SK-N-SH treated with all-trans-retinoic acid at 6 μM for 48 hours (cell line): ENCODE measurements around the gene GPATCH1.
A peak's percentile ranks its signal among the peaks of the same experiment; 100 is the strongest.

Experiments used
- ATAC-seq: fragments of 200-7000 bp; cut with Tn5 transposase; 3 replicates; pipeline ENCODE4 v1.9.1; 2020; ENCODE audit warnings: mild to moderate bottlenecking, moderate library complexity
- ARNTL ChIP-seq: fragments of 450-650 bp; formaldehyde crosslinking; IDR thresholded peaks from 2 replicates; pipeline ENCODE4 v1.5.0; 2020; ENCODE audit warnings: low read depth, mild to moderate bottlenecking, moderate library complexity, borderline replicate concordance
- BACH2 ChIP-seq: fragments of 250-450 bp; sonication (Bioruptor Pico); IDR thresholded peaks from 2 replicates; pipeline ENCODE4 v1.9.0; 2021; ENCODE audit warnings: mild to moderate bottlenecking, borderline replicate concordance
- CSDC2 ChIP-seq: fragments of 250-450 bp; sonication (Bioruptor Pico); IDR thresholded peaks from 2 replicates; pipeline ENCODE4 v1.5.0; 2020; ENCODE audit warnings: mild to moderate bottlenecking, moderate library complexity
- GLIS3 ChIP-seq: fragments of 250-450 bp; sonication (Bioruptor Pico); IDR thresholded peaks from 2 replicates; pipeline ENCODE4 v1.5.0; 2020; ENCODE audit warnings: mild to moderate bottlenecking, moderate library complexity
- OSR1 ChIP-seq: fragments of 250-450 bp; sonication (Bioruptor Pico); IDR thresholded peaks from 2 replicates; pipeline ENCODE4 v1.8.0; 2022; ENCODE audit warnings: moderate library complexity, mild to moderate bottlenecking, inconsistent platforms
- RARB ChIP-seq: fragments of 250-450 bp; sonication (Bioruptor Pico); IDR thresholded peaks from 2 replicates; pipeline ENCODE4 v1.8.0; 2021; ENCODE audit warnings: mild to moderate bottlenecking, moderate library complexity
- SNAI2 ChIP-seq: fragments of 250-450 bp; sonication (Bioruptor Pico); IDR thresholded peaks from 2 replicates; pipeline ENCODE4 v1.5.0; 2020; ENCODE audit warnings: mild to moderate bottlenecking, moderate library complexity
- TCF4 ChIP-seq: fragments of 250-450 bp; sonication (Bioruptor Pico); IDR thresholded peaks from 2 replicates; pipeline ENCODE4 v1.8.0; 2021; ENCODE audit warnings: mild to moderate bottlenecking, moderate library complexity, borderline replicate concordance
- ZFP30 ChIP-seq: fragments of 450-650 bp; formaldehyde crosslinking; IDR thresholded peaks from 2 replicates; pipeline ENCODE4 v1.5.0; 2022; ENCODE audit warnings: mild to moderate bottlenecking, moderate library complexity
- TF ChIP-seq, protein P1 (sequence below): fragments of 250-450 bp; sonication (Bioruptor Pico); IDR thresholded peaks from 2 replicates; pipeline ENCODE4 v1.8.0; 2021; ENCODE audit warnings: low read depth, mild to moderate bottlenecking, moderate library complexity, borderline replicate concordance
- TF ChIP-seq, protein P2 (sequence below): fragments of 250-450 bp; sonication (Bioruptor Pico); IDR thresholded peaks from 2 replicates; pipeline ENCODE4 v1.5.1; 2021; ENCODE audit warnings: mild to moderate bottlenecking, moderate library complexity
- TF ChIP-seq, protein P3 (sequence below): fragments of 250-450 bp; sonication (Bioruptor Pico); IDR thresholded peaks from 2 replicates; pipeline ENCODE4 v1.8.0; 2020; ENCODE audit warnings: mild to moderate bottlenecking, moderate library complexity, borderline replicate concordance
- TF ChIP-seq, protein P4 (sequence below): fragments of 250-450 bp; sonication (Bioruptor Pico); IDR thresholded peaks from 2 replicates; pipeline ENCODE4 v1.5.0; 2020; ENCODE audit warnings: mild to moderate bottlenecking, moderate library complexity

GPATCH1 gene

DNA sequence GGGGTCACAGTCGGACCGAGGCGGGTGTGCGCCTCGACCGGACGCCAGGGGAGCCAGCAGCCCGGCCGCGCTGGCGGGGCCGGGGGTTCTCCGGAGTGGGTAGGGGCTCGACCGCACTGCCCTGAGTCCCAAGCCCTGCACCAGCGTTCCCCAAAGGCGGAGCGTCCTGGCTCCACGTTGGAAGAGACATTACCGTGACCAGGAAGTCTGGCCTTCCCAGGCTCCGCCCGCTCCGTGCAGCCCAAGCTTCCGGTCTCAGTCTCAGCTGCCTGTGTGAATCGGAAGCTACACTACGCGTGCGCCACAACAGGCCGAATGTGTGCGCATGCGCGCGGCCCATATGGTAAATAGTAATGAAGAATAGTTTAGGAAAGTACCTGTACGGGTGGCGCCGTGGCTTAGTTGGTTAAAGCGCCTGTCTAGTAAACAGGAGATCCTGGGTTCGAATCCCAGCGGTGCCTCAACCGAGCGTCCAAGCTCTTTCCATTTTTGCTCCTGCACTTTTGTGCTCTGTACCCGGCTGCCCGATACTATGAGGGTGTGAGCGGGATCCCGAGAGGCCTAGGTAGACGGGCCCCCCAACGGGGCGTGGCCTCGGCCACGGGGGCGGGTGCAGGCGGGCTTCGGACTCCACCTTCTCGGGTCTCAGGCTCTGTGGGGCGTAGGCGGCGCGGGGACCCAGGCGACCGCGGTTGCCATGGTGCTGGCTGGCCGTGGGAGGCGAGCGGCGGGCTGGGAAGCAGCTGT is 95.9 kb downstream of the GPATCH1 start:
- TF ChIP-seq TCF4 (peak; percentile 32; the same call in 1 of the 2 replicates), RARB (CRISPR knock-in tag) (no peak)
- TF ChIP-seq, protein P1, sequence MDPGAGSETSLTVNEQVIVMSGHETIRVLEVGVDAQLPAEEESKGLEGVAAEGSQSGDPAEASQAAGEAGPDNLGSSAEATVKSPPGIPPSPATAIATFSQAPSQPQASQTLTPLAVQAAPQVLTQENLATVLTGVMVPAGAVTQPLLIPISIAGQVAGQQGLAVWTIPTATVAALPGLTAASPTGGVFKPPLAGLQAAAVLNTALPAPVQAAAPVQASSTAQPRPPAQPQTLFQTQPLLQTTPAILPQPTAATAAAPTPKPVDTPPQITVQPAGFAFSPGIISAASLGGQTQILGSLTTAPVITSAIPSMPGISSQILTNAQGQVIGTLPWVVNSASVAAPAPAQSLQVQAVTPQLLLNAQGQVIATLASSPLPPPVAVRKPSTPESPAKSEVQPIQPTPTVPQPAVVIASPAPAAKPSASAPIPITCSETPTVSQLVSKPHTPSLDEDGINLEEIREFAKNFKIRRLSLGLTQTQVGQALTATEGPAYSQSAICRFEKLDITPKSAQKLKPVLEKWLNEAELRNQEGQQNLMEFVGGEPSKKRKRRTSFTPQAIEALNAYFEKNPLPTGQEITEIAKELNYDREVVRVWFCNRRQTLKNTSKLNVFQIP (CRISPR knock-in tag), result 0 out of 2 replicates have a peak, but pooled peaks have one; percentile 18
- ATAC-seq, result peak; percentile 91

DNA sequence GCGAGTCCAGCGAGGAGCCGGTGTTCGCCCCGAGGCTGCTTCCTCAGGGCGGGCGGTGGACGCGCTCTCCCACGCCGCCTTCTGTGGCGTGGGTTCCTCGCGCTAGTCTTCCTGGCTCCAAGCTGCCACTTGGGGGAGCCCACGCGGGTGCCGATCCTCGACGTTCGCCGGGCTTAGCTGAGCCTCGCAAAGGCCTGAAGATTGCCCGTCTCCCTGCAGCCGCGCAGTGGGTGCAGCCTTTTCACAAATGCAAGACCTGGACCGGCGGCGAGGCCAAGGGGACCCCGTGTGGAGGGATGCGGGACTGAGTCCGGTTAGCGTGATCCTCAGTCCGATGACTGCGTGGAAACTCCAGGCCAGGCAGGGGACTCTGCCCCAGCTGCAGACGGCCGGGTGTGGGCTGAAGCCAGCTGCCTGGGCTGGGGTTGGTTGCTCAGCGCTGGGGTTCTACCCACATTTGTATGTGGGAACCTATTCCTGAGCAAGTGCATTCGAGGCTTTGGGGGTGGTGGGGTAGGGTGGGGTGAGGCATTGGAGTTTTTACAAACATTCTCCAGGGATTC is 96.5 kb downstream of the GPATCH1 start:
- peak; percentile 60 for ATAC-seq
- TF ChIP-seq ARNTL (CRISPR knock-in tag), result no peak
- no peak for TF ChIP-seq BACH2 (CRISPR knock-in tag)
- TF ChIP-seq, protein P2, sequence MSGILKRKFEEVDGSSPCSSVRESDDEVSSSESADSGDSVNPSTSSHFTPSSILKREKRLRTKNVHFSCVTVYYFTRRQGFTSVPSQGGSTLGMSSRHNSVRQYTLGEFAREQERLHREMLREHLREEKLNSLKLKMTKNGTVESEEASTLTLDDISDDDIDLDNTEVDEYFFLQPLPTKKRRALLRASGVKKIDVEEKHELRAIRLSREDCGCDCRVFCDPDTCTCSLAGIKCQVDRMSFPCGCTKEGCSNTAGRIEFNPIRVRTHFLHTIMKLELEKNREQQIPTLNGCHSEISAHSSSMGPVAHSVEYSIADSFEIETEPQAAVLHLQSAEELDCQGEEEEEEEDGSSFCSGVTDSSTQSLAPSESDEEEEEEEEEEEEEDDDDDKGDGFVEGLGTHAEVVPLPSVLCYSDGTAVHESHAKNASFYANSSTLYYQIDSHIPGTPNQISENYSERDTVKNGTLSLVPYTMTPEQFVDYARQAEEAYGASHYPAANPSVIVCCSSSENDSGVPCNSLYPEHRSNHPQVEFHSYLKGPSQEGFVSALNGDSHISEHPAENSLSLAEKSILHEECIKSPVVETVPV (CRISPR knock-in tag), result no peak
- TF ChIP-seq, protein P3, sequence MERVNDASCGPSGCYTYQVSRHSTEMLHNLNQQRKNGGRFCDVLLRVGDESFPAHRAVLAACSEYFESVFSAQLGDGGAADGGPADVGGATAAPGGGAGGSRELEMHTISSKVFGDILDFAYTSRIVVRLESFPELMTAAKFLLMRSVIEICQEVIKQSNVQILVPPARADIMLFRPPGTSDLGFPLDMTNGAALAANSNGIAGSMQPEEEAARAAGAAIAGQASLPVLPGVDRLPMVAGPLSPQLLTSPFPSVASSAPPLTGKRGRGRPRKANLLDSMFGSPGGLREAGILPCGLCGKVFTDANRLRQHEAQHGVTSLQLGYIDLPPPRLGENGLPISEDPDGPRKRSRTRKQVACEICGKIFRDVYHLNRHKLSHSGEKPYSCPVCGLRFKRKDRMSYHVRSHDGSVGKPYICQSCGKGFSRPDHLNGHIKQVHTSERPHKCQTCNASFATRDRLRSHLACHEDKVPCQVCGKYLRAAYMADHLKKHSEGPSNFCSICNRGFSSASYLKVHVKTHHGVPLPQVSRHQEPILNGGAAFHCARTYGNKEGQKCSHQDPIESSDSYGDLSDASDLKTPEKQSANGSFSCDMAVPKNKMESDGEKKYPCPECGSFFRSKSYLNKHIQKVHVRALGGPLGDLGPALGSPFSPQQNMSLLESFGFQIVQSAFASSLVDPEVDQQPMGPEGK (CRISPR knock-in tag), result no peak
- no peak for TF ChIP-seq ZFP30
- TF ChIP-seq TCF4, result no peak
- TF ChIP-seq SNAI2, result no peak
- TF ChIP-seq, protein P4, sequence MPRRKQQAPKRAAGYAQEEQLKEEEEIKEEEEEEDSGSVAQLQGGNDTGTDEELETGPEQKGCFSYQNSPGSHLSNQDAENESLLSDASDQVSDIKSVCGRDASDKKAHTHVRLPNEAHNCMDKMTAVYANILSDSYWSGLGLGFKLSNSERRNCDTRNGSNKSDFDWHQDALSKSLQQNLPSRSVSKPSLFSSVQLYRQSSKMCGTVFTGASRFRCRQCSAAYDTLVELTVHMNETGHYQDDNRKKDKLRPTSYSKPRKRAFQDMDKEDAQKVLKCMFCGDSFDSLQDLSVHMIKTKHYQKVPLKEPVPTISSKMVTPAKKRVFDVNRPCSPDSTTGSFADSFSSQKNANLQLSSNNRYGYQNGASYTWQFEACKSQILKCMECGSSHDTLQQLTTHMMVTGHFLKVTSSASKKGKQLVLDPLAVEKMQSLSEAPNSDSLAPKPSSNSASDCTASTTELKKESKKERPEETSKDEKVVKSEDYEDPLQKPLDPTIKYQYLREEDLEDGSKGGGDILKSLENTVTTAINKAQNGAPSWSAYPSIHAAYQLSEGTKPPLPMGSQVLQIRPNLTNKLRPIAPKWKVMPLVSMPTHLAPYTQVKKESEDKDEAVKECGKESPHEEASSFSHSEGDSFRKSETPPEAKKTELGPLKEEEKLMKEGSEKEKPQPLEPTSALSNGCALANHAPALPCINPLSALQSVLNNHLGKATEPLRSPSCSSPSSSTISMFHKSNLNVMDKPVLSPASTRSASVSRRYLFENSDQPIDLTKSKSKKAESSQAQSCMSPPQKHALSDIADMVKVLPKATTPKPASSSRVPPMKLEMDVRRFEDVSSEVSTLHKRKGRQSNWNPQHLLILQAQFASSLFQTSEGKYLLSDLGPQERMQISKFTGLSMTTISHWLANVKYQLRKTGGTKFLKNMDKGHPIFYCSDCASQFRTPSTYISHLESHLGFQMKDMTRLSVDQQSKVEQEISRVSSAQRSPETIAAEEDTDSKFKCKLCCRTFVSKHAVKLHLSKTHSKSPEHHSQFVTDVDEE, result peak; percentile 69
- no peak for TF ChIP-seq OSR1
- TF ChIP-seq GLIS3 (CRISPR knock-in tag), result 0 out of 2 replicates have a peak, but pooled peaks have one; percentile 51
- TF ChIP-seq, protein P1 (CRISPR knock-in tag), result no peak
- no peak for TF ChIP-seq RARB (CRISPR knock-in tag)
- TF ChIP-seq CSDC2 (CRISPR knock-in tag), result 0 out of 2 replicates have a peak, but pooled peaks have one; percentile 31
